IPS-18c (cell line): ENCODE results near the gene IPO13.

Source experiments
- H3K4me3 ChIP-seq: 2 replicates; pipeline ENCODE4 v1.7.0; 2013; ENCODE audit warnings: low read depth, mild to moderate bottlenecking, low read length, moderate library complexity; ENCODE audit not compliant: insufficient read depth
- H3K9me3 ChIP-seq: one replicate; pipeline ENCODE4 v1.6.1; 2013; ENCODE audit warnings: mild to moderate bottlenecking, low read length, moderate library complexity; ENCODE audit not compliant: control insufficient read depth, insufficient read depth

The IPO13 gene

DNA sequence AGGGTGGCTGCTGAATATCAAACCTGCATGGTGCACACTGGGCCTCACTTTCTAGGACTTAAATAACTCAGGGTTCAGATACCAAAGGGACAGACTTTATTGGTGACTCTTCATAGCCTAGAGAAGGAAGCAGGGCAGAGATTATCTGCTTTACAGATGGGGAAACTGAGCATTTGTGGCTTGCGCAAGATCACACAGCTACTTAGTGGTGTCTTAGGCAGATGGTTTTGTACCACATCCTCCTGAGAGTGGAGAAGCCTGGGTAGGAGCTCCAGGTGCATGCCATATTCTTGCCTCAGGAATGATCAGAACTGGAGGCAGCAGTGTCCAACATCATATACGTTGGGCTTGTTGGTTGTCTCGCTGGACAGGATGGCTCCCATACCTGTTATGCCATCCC is 16.3 kb downstream of the IPO13 start:
- H3K9me3 ChIP-seq = no peaks in the 10 kb centered on the region
- H3K4me3 ChIP-seq = no peak overlapping the region

DNA sequence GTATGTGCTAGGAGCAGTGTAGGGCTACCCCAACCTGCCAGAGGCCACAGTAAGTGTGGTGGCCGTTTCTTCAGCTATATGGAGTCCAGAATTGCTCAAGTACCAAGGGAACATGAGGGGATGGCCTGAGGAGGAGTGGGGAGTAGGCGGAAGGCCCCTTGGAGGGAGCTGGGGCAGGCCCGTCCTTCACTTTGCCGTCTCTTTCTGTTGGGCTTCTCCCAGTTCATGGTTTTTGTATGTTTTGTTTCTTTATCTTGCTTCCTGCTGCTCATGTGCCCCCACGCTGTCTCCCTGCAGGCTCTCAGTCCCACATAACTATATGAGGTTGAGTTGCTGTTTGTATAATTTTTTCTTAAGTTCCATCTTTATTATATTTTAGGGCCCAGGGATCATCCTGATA is 17.1 kb downstream of the IPO13 start:
- Histone ChIP-seq H3K4me3 (no peak overlapping the region), H3K9me3 (peaks cover 4% of the 10 kb centered on the region)

DNA sequence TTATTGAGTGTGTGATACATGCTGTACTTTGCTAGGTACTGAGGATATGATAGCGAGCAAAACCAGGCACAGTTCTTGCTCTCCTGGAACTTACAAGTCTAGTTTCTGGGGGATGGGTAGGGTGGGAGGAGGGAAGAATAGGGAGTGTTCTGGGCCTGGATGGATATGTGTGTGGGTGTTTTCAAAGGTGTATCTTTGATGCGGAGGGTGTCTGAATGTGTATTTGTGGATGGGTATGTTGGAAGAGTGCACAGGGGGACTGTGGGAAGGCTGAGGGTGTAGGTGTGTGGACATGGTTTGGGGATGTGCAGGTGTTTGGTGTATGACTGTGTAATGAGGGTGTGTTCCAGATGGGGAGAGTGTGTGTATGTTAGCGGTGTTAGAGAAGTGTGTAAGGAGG is 18.6 kb downstream of the IPO13 start:
- H3K9me3 ChIP-seq = peaks cover 4% of the 10 kb centered on the region

DNA sequence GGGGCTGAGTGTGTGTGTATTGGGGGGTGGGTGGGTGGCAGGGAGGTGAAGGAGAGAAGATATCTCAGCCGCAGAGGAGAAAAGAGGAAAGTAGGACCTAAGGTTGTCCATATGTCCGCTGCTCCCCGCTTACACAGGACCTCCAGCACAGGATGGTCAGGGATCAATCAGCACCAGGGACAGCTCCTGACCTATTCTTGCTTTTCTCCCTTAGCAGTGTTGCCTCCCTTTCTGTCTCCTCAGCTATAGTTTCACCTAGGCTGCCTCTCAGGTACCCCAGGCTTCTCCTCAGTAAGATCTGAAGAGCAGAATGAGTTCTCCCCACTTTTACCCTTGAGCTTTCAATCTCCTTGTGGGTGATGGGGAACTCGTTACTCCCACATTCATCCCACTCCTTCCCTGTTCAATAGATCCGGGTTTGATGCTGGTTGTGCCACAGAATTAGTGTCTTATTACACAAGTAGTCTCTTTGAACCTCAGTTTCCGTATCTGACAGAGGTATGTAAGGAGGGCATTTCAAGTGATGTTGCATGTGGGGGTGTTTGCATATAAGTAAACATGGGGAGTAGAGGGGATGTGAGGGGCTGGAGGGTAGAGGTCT is 21.7 kb downstream of the IPO13 start:
- Histone ChIP-seq H3K4me3 (no peak overlapping the region), H3K9me3 (peaks cover 4% of the 10 kb centered on the region)

More for the DNA sequence above, 18.6 kb downstream of the IPO13 start:
- H3K4me3 ChIP-seq = no peak overlapping the region

DNA sequence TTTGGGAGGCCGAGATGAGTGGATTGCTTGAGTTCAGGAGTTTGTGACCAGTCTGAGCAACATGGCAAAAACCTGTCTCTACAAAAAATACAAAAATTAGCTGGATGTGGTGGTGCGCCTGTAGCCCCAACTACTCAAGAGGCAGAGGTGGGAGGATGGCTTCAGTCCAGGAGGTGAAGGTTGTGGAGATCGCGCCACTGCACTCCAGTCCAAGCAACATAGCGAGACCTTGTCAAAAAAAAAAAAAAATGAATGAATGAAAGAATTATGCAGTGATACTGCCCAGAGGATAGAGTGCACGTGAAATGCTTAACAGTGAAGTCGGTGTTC is 22.6 kb downstream of the IPO13 start:
- Histone ChIP-seq H3K9me3 (peaks cover 4% of the 10 kb centered on the region), H3K4me3 (0 out of 2 replicates have a peak overlapping the region, but pooled peaks have one; percentile 25)

DNA sequence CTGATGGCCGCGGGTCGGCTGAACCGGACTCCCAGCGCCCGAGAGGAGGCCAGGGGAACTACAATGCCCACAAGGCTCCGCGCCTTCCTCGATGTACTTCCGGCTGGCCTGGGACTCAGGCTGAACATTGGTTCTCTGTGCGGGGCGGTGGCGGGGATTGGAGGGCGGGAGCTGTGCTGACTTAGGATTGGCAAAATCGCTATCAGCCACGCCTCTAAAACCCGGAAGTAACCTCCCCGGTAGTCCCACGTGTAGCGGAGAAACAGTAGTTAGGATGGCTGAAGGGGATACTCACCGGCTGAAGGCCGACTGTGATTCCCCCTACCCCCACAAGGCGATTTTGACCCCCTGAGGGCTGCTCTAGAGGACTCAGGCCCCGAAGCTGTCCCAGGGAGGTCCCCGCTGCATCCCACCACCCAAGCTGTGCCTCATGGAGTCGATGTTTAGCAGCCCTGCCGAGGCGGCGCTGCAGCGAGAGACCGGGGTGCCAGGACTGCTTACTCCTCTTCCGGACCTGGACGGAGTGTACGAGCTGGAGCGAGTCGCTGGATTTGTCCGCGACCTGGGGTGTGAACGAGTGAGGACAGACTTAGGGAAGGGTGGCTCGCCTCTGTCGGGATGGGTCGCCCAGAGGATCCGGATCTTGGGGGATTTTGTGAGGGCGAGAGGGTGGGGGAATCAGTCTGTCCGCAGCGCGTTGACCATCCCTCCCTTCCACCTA is 23.2 kb downstream of the IPO13 start, which contains the start of gene DPH2:
TSS of gene DPH2 (plus strand) at position 265 of the 721 bp plus-strand sequence. CDS start at position 431, 166 bp downstream.
- Histone ChIP-seq H3K4me3 (peak within 1 kb of the TSS; percentile 74), H3K9me3 (peaks cover 5% of the 10 kb centered on the region)

DNA sequence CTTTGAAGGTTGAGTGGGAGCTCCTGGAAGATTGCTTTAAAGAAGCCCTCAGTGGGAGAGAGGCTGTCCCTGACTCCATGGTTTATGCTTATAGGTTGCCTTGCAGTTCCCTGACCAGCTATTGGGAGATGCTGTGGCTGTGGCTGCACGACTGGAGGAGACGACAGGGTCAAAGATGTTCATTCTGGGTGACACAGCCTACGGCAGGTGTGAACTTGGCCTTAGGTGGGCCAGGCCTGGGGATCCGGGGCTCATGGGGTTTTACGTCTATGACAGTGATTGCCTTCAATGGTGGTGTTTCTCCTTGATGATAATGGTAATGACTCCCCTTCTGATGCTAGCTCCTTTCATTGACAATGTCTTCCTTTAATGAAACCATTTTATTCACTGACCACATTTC is 23.8 kb downstream of the IPO13 start:
- peak overlapping the region; percentile 74 for H3K4me3 ChIP-seq

DNA sequence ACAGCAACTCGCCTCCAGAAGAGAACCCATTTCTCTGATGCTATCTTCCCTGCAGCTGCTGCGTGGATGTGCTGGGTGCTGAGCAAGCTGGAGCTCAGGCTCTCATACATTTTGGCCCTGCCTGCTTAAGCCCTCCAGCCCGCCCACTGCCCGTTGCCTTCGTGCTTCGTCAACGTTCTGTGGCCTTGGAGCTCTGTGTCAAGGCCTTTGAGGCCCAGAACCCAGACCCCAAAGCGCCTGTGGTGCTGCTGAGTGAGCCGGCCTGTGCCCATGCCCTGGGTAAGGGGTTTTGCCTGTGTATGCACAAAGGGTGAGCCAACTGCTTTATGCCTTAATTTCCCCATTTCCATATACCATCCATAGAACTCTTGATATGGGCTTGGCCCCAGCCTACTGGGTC is 24.2 kb downstream of the IPO13 start:
- Histone ChIP-seq H3K4me3 (peak overlapping the region; percentile 74), H3K9me3 (peaks cover 7% of the 10 kb centered on the region)

More for the DNA sequence above, 23.8 kb downstream of the IPO13 start:
- peaks cover 7% of the 10 kb centered on the region for H3K9me3 ChIP-seq

DNA sequence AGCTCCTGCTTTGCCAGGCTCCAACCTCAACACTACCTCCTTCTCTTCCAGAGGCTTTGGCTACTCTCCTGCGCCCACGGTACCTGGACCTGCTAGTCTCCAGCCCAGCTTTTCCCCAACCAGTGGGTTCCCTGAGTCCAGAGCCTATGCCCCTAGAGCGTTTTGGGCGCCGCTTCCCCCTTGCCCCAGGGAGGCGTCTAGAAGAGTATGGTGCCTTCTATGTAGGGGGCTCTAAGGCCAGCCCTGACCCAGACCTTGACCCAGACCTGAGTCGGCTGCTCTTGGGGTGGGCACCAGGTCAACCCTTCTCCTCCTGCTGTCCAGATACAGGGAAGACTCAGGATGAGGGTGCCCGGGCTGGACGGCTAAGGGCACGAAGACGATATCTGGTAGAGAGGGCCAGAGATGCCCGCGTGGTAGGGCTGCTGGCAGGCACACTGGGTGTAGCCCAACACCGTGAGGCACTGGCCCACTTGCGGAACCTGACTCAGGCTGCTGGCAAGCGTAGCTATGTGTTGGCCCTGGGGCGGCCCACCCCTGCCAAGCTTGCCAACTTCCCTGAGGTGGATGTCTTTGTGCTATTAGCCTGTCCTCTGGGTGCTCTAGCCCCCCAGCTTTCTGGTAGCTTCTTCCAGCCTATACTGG is 24.7 kb downstream of the IPO13 start:
- peaks cover 7% of the 10 kb centered on the region for H3K9me3 ChIP-seq
- H3K4me3 ChIP-seq = no peak overlapping the region

DNA sequence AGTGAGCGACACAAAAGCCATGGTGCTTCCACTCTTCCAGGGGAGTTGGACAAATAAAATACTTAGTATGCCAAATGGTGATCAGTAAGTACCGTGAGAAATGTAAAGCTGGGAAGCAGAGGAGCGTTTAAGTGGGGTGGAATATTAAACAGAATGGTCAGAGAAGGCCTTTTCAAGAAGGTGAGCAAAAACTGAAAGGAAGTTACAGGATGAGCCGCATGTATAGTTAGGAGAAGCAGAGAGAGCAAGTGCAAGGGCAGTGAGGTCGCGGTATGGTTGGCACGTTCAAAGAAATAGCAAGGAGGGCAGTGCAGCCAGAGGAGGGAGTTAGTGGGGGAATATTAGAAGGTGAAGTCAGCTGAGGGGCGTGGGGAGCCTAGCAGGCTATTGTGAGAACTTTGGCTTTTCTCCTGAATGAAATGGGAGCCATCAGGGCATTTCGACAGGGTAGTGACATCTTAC is 27.3 kb downstream of the IPO13 start:
- Histone ChIP-seq H3K9me3 (peaks cover 3% of the 10 kb centered on the region), H3K4me3 (peak overlapping the region; percentile 94)

DNA sequence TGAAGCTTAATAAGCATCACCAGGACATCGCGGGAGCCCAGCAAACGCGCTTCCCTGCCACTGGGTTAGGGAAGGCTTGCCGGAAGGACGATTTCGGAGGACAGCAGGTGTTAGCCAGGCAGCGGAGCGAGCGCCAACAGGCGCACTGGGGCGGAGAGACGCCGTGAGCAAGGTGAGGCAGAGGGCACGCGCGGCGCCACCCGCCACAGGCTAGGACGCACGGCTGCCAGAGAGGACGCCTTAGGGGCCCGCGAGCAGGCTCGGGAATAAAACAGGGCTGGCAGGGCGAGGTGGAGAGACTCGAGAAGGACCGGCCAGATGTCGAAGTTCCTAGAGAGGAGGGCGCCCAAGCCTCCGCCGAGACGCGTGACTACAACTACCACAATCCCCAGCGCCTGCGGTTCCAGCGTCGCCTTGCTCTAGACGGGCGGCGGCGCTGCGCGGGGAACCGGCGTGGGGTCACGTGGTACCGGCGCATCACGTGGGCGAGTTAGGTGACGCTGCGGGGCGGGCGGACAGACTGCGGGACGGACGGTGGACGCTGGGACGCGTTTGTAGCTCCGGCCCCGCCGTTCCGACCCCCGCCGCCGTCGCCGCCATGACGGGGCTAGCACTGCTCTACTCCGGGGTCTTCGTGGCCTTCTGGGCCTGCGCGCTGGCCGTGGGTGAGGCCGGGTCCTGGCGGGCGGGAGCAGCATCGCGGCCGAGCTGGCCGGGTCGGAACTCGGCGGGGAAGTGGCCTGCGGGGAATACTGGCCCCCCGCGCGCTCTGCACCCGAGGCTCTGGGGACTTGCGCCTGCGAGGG is 27.9 kb downstream of the IPO13 start, which contains the start of gene ATP6V0B:
TSS of gene ATP6V0B (plus strand) at position 518 of the 806 bp plus-strand sequence. CDS start at position 599, 81 bp downstream.
- H3K4me3 ChIP-seq = peak within 1 kb of the TSS; percentile 94
- peaks cover 3% of the 10 kb centered on the region for H3K9me3 ChIP-seq

DNA sequence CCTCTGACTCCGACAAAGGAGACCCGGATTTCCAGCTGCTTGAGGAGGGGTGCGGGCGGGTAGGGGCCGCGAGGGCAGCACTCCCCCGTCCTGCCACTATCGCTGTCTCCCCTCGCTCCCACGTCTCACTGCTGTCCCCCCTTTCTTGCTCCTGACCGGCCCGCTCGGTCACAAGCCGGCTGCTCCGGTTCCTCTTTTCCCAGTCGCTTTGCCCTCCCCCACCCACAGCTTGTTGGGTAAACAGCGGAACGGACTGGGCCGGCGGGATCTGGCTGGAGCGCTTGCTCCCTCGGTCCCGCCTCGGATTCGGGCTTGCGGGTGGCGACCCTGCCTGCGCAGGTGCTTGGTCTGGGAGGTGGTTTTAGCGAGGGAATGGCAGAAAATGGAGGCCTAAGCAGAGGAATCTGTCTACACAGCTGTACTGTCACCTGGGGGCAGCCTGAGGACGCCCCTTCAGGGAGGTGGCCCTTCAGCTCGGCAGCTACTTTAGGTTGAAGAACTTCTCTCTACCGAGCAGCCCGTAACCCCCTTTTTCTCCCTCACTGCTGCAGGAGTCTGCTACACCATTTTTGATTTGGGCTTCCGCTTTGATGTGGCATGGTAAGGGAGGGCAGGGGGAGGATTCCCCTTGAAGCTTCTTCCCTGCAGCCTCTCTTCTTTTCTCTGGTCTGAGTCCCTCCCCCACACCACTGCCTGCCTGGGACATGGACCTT is 28.7 kb downstream of the IPO13 start:
- peak overlapping the region; percentile 94 for H3K4me3 ChIP-seq

DNA sequence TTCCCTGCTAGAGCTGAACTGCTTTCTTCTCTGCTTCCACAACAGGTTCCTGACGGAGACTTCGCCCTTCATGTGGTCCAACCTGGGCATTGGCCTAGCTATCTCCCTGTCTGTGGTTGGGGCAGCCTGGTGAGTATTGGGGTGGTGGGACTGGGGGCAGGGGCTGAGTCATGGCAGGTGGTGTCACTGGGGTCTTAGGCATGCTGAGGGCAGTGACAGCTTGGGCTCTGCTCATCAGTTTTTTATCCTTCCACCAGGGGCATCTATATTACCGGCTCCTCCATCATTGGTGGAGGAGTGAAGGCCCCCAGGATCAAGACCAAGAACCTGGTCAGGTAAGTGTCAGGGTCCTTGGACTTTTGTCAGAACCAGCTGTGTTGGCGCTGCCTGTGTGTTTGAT is 29.3 kb downstream of the IPO13 start:
- H3K9me3 ChIP-seq = peaks cover 3% of the 10 kb centered on the region
- H3K4me3 ChIP-seq = peak overlapping the region; percentile 94

More for the DNA sequence above, 28.7 kb downstream of the IPO13 start:
- peaks cover 3% of the 10 kb centered on the region for H3K9me3 ChIP-seq

DNA sequence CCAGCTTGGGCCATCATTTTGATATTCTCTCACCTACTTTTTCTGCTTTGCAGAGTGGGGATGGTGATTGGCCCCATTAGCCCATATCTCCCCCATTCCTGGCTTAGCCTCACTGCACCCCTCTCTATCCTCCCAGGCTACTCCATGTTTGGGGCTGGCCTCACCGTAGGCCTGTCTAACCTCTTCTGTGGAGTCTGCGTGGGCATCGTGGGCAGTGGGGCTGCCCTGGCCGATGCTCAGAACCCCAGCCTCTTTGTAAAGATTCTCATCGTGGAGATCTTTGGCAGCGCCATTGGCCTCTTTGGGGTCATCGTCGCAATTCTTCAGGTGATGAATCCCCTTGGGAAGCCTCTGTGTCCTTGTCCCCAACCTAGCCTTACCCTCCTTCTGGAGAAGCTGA is 30.1 kb downstream of the IPO13 start:
- Histone ChIP-seq H3K9me3 (peaks cover 3% of the 10 kb centered on the region), H3K4me3 (no peak overlapping the region)

DNA sequence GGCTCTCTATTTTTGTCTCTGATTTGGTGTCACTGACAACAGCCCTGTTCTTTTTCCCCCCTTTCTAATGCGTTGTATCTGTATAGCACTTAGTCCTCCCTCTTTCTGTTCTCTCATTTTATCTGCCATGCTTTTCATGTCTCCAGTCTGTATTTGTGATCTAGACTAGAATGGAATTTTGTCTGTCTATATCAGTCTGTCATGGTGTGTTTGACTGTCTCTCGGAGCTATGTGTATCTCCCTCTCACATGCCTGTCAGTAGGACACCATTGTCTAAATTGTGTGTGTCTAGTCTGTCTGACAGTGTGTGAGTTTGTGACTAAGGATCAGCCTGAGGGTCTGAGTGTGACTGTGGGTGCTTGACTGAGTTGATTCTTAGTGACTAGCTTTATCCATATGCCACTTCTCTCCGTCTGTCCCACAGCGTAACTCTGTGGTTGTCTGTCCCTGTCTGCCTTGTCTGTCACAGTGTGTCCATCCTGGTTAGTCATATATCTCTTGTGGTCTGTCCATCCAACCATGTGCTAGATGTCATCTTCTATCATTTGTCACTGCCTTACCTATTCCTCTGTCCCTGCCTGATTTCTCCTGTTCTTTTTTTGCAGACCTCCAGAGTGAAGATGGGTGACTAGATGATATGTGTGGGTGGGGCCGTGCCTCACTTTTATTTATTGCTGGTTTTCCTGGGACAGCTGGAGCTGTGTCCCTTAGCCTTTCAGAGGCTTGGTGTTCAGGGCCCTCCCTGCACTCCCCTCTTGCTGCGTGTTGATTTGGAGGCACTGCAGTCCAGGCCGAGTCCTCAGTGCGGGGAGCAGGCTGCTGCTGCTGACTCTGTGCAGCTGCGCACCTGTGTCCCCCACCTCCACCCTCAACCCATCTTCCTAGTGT is 30.9 kb downstream of the IPO13 start:
- peaks cover 3% of the 10 kb centered on the region for H3K9me3 ChIP-seq
- 0 out of 2 replicates have a peak overlapping the region, but pooled peaks have one; percentile 89 for H3K4me3 ChIP-seq

DNA sequence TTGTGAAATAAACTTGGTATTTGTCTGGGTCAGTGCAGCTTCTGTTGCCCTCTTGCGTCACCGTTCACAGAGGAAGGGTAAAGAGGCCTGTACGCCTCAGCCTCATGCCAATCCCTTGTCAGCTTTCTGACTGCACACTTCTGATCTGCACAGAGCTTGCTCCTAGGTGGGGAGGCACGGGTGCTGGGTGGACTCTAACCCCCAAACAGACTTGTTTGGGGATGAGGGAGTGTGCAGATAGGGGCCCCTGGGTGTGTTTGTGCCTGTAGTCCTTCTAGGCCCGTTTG is 31.5 kb downstream of the IPO13 start:
- Histone ChIP-seq H3K9me3 (peaks cover 3% of the 10 kb centered on the region), H3K4me3 (peak overlapping the region; percentile 89; the same call in 1 of the 2 replicates)
